ENCODE data around the gene GRAMD4. TPM values are rescaled to one million over a fixed set of nuclear protein-coding genes. Genes with fewer than 3 reads are reported as not detected.

Gene GRAMD4
- total and polyA plus RNA-seq, 10 donors, result 16.0 to 46.1 (median 28.6) TPM

DNA sequence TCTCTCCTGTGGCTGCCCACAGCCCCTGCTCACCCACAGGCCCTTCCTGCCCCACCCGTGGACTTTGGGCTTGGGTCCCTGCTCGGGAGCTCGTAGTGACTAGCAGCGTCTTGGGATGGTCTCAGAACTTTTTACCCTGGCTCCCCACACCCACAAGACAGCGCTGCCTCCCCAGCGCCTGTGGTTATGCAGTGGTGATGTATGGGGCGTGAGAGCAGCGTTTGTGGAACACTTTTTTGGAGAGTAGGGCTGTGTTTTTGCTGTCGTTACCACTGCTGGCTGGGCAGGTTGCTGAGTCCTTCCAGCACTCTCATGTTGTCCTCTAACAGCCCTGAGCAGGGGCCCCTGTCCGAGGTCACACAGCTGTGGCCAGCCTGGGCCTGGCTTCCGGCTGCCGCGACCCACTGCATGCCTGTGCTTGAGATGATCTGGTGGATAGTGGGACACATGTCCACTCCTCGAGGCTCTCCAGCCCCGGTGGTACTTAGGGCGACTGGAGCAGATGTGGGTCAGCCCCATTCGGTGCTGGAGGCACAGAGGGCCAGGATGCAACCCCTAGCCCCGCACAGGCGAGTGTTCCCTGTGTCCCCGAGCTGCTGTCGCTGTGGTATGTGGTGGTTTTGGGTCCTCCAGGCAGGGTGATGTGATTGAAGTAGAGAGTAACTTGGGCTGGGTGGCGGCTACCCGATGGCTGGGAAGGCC, 7.1 kb upstream of the GRAMD4 start:
- Histone ChIP-seq H3K4me3 (peak overlapping the region in 5 of 8 donors; percentile 42 to 71 (median 47)), H3K27ac (peak overlapping the region; percentile 9 to 83 (median 64)), H3K9me3 (no peaks in the 10 kb centered on the region), H3K36me3 (no peaks in the 10 kb centered on the region), H3K4me1 (peaks cover 20 to 64% (median 42%) of the 10 kb centered on the region in 6 donors), H3K27me3 (replicated peaks in 1 of 7) (no peaks in the 10 kb centered on the region)
- DNase-seq, result peak; percentile 83
- TF ChIP-seq CTCF (IDR thresholded peaks at IDR 0.05 in 8 of 11, conservative IDR thresholded peaks at IDR 0.05 in 3 of 11) (no peak), POLR2AphosphoS5 (IDR thresholded peaks at IDR 0.05) (peak in 2 of 3 donors; percentile 2 to 54)
- intact Hi-C loops (cut with DNase I; ENCODE audit: low total_unique reads), result no loop called here
- WGBS, 5 donors, result 20 to 31% (median 27%) methylated on average over 15 to 23 of the region's 23 CpGs

DNA sequence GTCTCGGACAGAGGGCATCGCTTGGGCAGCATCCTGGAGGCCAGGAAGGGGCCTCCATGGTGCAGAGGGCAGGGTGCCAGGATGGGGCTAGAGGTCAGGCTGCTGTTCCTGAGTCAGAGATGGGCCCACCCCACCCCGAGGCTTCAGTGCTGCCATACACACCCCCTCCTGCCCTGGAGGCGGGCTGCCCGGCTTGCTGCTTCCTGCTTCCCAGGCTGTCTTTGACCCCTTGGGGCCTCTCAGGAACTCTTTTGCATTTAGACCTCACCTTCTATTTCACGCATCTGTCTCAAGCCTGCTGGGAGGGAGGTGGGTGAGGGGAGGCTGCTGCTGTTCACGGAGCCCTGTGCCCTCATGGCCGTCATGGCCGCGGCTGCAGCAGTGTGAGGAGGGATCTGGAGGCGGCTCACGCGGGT, 6.6 kb upstream of the GRAMD4 start:
- 28 to 36% (median 33%) methylated on average over 12 to 13 of the region's 13 CpGs for WGBS, 5 donors
- peak overlapping the region in 7 of 8 donors; percentile 30 to 83 (median 65) for H3K27ac ChIP-seq
- H3K27me3 ChIP-seq (replicated peaks in 1 of 7), result no peaks in the 10 kb centered on the region
- H3K4me3 ChIP-seq, result peak overlapping the region; percentile 1 to 71 (median 44)
- TF ChIP-seq CTCF (IDR thresholded peaks at IDR 0.05 in 8 of 11, conservative IDR thresholded peaks at IDR 0.05 in 3 of 11) (no peak), POLR2AphosphoS5 (IDR thresholded peaks at IDR 0.05) (peak; percentile 13 to 64 (median 41))
- no peaks in the 10 kb centered on the region for H3K36me3 ChIP-seq
- H3K9me3 ChIP-seq, result no peaks in the 10 kb centered on the region
- peak; percentile 90 for DNase-seq
- H3K4me1 ChIP-seq, result peaks cover 20 to 70% (median 45%) of the 10 kb centered on the region in 6 donors
- intact Hi-C loops (cut with DNase I; ENCODE audit: low total_unique reads), result no loop called here

GRCh38 chr22:46614025-46614931, 5.9 kb upstream of the GRAMD4 start:
- peak; percentile 14 to 75 (median 30) for TF ChIP-seq POLR2AphosphoS5 (IDR thresholded peaks at IDR 0.05)
- no peak for TF ChIP-seq CTCF (IDR thresholded peaks at IDR 0.05 in 8 of 11, conservative IDR thresholded peaks at IDR 0.05 in 3 of 11)
- no peak for TF ChIP-seq POLR2A (IDR thresholded peaks at IDR 0.05)
- peaks cover 23 to 73% (median 50%) of the 10 kb centered on the region in 6 donors for H3K4me1 ChIP-seq
- H3K4me3 ChIP-seq, result peak overlapping the region; percentile 1 to 71 (median 44)
- peak; percentile 88 for DNase-seq
- peak overlapping the region in 5 of 8 donors; percentile 64 to 83 (median 73) for H3K27ac ChIP-seq
- no peaks in the 10 kb centered on the region for H3K9me3 ChIP-seq
- WGBS, 5 donors, result 31 to 59% (median 36%) methylated on average over 31 of the region's 31 CpGs
- no peaks in the 10 kb centered on the region for H3K27me3 ChIP-seq (replicated peaks in 1 of 7)
- H3K36me3 ChIP-seq, result no peaks in the 10 kb centered on the region
- intact Hi-C loops (cut with DNase I; ENCODE audit: low total_unique reads), result no loop called here
